Measurements from ENCODE around the gene MORF4L1.

GRCh38 chr15:78910271-78910670 lies 37.6 kb downstream of the MORF4L1 start:
- TF ChIP-seq CTCF (IDR thresholded peaks at IDR 0.05) (no peak), POLR2A (IDR thresholded peaks at IDR 0.05) (no peak)

Data from uterus (tissue), 2 donors.